Testis (tissue), 2 donors: ENCODE results near the gene IDH3B.

Experiments used
- CTCF ChIP-seq, 3 experiments: fragments of 450-650 bp in 2 of 3; fragments of 200-600 bp in 1 of 3; sonication (generic) in 1 of 3; IDR thresholded peaks; one replicate each; pipeline ENCODE4 v1.5.1; 2016 to 2019; ENCODE audit warnings: antibody characterized with exemption in 3 of 3, mild to moderate bottlenecking in 2 of 3, moderate library complexity in 1 of 3
- POLR2A ChIP-seq: fragments of 450-650 bp; IDR thresholded peaks from one replicate; pipeline ENCODE4 v1.6.1; 2017; ENCODE audit warnings: antibody characterized with exemption, mild to moderate bottlenecking, moderate library complexity

GRCh38 chr20:2656471-2657117 is 7.4 kb downstream of the IDH3B start:
- TF ChIP-seq POLR2A (no peak), CTCF (IDR thresholded peaks at IDR 0.05) (no peak)
